GOT3 (cell line): ENCODE data around the gene SMCO2.

Experiments
- DNase-seq: peaks from one replicate; lab custom pipeline; 2025; ENCODE audit warnings: mixed read lengths; lab: John Stamatoyannopoulos, UW

The SMCO2 gene

GRCh38 chr12:27446436-27446835 is at the start of gene SMCO2:
Gene SMCO2 (plus strand): TSS chr12:27446736. CDS start chr12:27470632, 23,896 bp downstream.
- DNase-seq: no peak

GRCh38 chr12:27398466-27398865 is 48.1 kb upstream of the SMCO2 start:
- DNase-seq: no peak

GRCh38 chr12:27399074-27399473 is 47.5 kb upstream of the SMCO2 start:
- no peak for DNase-seq

GRCh38 chr12:27400856-27401354 is 45.6 kb upstream of the SMCO2 start:
- DNase-seq: no peak

- no peak for DNase-seq
Measured at GRCh38 chr12:27412047-27412446, 34.5 kb upstream of the SMCO2 start.

- DNase-seq: no peak
Measured at GRCh38 chr12:27422697-27423096, 23.8 kb upstream of the SMCO2 start.

- DNase-seq: no peak
Measured at GRCh38 chr12:27424631-27425230, 21.8 kb upstream of the SMCO2 start.

GRCh38 chr12:27425306-27425705 is 21.2 kb upstream of the SMCO2 start:
- no peak for DNase-seq

GRCh38 chr12:27426743-27427487 is 19.6 kb upstream of the SMCO2 start:
- no peak for DNase-seq

- no peak for DNase-seq
Measured at GRCh38 chr12:27427824-27428223, 18.7 kb upstream of the SMCO2 start.

GRCh38 chr12:27428466-27428865 is 18.1 kb upstream of the SMCO2 start:
- DNase-seq: no peak

- DNase-seq: no peak
Measured at GRCh38 chr12:27429606-27430005, 16.9 kb upstream of the SMCO2 start.

- DNase-seq: no peak
Measured at GRCh38 chr12:27431185-27431584, 15.4 kb upstream of the SMCO2 start.

GRCh38 chr12:27434673-27435565 is 11.6 kb upstream of the SMCO2 start:
- no peak for DNase-seq

- DNase-seq: no peak
Measured at GRCh38 chr12:27436029-27436428, 10.5 kb upstream of the SMCO2 start.

- DNase-seq: no peak
Measured at GRCh38 chr12:27436768-27437167, 9.8 kb upstream of the SMCO2 start.

- DNase-seq: no peak
Measured at GRCh38 chr12:27437839-27438238, 8.7 kb upstream of the SMCO2 start.

- no peak for DNase-seq
Measured at GRCh38 chr12:27447761-27448160, 1.2 kb downstream of the SMCO2 start.

- DNase-seq: no peak
Measured at GRCh38 chr12:27449026-27449425, 2.5 kb downstream of the SMCO2 start.

GRCh38 chr12:27449893-27450534 is 3.5 kb downstream of the SMCO2 start:
- DNase-seq: no peak

GRCh38 chr12:27451036-27451825 is 4.7 kb downstream of the SMCO2 start:
- no peak for DNase-seq
